ENCODE measurements around the gene BEST1. TPM values are rescaled to one million over a fixed set of nuclear protein-coding genes. Genes with fewer than 3 reads are reported as not detected.

Gene BEST1
- total and polyA plus RNA-seq, 2 of the 13 experiments (the other 11 are each of a cell fraction or from before 2014, with no cell fraction given), result 0.09 to 0.65 TPM

GRCh38 chr11:61978703-61979661 is 28.8 kb downstream of the BEST1 start:
- ATAC-seq, result no peak
- H3K36me3 ChIP-seq (replicated peaks in 1 of 2; ENCODE audit: control insufficient read depth in 1 of 2, insufficient read depth in 2 of 2, low read length in 2 of 2), result no peaks in the 10 kb centered on the region
- H3K9me3 ChIP-seq (ENCODE audit: low read length), result no peaks in the 10 kb centered on the region
- no peak overlapping the region for H3K4me3 ChIP-seq (replicated peaks in 1 of 3; ENCODE audit: insufficient read depth in 1 of 3, low read depth in 2 of 3, low read length in 3 of 3)
- H2AFZ ChIP-seq (ENCODE audit: low read length), result no peak overlapping the region
- H3K27ac ChIP-seq (ENCODE audit: extremely low read length, insufficient read depth, low read length), result peak overlapping the region; percentile 19
- no peak for DNase-seq (ENCODE audit: low spot score)
- in situ Hi-C loops (cut with HindIII; ENCODE audit: extremely low pct_ligation_motif_present, low pct_unique_long_range_greater_than_20kb), result no loop called here
- TF ChIP-seq SP4 (CRISPR knock-in tag; IDR thresholded peaks at IDR 0.05), result no peak
- TF ChIP-seq, protein P1, sequence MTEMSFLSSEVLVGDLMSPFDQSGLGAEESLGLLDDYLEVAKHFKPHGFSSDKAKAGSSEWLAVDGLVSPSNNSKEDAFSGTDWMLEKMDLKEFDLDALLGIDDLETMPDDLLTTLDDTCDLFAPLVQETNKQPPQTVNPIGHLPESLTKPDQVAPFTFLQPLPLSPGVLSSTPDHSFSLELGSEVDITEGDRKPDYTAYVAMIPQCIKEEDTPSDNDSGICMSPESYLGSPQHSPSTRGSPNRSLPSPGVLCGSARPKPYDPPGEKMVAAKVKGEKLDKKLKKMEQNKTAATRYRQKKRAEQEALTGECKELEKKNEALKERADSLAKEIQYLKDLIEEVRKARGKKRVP (CRISPR knock-in tag; IDR thresholded peaks at IDR 0.05), result peak; percentile 34 to 83; a peak in 2 of 4 replicates
- TF ChIP-seq SALL1 (CRISPR knock-in tag; IDR thresholded peaks at IDR 0.05), result 0 out of 2 replicates have a peak, but pooled peaks have one; percentile 10
- TF ChIP-seq ATF3 (CRISPR knock-in tag; IDR thresholded peaks at IDR 0.05), result peak; percentile 74; the same call in 1 of the 2 replicates
- TF ChIP-seq ZNF687 (CRISPR knock-in tag; IDR thresholded peaks at IDR 0.05), result peak; percentile 15; the same call in 1 of the 2 replicates
- TF ChIP-seq, protein P2, sequence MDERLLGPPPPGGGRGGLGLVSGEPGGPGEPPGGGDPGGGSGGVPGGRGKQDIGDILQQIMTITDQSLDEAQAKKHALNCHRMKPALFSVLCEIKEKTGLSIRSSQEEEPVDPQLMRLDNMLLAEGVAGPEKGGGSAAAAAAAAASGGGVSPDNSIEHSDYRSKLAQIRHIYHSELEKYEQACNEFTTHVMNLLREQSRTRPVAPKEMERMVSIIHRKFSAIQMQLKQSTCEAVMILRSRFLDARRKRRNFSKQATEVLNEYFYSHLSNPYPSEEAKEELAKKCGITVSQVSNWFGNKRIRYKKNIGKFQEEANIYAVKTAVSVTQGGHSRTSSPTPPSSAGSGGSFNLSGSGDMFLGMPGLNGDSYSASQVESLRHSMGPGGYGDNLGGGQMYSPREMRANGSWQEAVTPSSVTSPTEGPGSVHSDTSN (CRISPR knock-in tag; IDR thresholded peaks at IDR 0.05), result peak; percentile 54
- TF ChIP-seq CEBPB (IDR thresholded peaks at IDR 0.05; ENCODE audit: borderline replicate concordance, low read depth, low read length), result peak; percentile 87
- peak; percentile 83 for TF ChIP-seq CEBPG (CRISPR knock-in tag; IDR thresholded peaks at IDR 0.05)
- TF ChIP-seq SMYD3 (CRISPR knock-in tag; IDR thresholded peaks at IDR 0.05), result no peak
- TF ChIP-seq, protein P3, sequence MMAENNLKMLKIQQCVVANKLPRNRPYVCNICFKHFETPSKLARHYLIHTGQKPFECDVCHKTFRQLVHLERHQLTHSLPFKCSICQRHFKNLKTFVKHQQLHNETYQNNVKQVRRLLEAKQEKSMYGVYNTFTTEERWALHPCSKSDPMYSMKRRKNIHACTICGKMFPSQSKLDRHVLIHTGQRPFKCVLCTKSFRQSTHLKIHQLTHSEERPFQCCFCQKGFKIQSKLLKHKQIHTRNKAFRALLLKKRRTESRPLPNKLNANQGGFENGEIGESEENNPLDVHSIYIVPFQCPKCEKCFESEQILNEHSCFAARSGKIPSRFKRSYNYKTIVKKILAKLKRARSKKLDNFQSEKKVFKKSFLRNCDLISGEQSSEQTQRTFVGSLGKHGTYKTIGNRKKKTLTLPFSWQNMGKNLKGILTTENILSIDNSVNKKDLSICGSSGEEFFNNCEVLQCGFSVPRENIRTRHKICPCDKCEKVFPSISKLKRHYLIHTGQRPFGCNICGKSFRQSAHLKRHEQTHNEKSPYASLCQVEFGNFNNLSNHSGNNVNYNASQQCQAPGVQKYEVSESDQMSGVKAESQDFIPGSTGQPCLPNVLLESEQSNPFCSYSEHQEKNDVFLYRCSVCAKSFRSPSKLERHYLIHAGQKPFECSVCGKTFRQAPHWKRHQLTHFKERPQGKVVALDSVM (CRISPR knock-in tag; IDR thresholded peaks at IDR 0.05), result peak; percentile 62
- TF ChIP-seq HES4 (CRISPR knock-in tag; IDR thresholded peaks at IDR 0.05; ENCODE audit: borderline replicate concordance), result no peak
- 0 out of 2 replicates have a peak, but pooled peaks have one; percentile 39 for TF ChIP-seq ATF7 (IDR thresholded peaks at IDR 0.05)
- no peak for TF ChIP-seq ATF7 (CRISPR knock-in tag; IDR thresholded peaks at IDR 0.05)
- TF ChIP-seq FOSL2 (CRISPR knock-in tag; IDR thresholded peaks at IDR 0.05), result 0 out of 2 replicates have a peak, but pooled peaks have one; percentile 10
- 0 out of 2 replicates have a peak overlapping the region, but pooled peaks have one; percentile 13 for H3K4me2 ChIP-seq (ENCODE audit: low read depth, low read length)
- POLR2A ChIA-PET, result interaction anchor here (0.9 to 14.8 kb wide), 3 partner anchors 14 to 29 kb away, joined by 5 to 518 read pairs (median 170); partner anchors contain the start of genes BEST1 and FTH1
- H4K20me1 ChIP-seq (ENCODE audit: insufficient read depth, low read length), result no peaks in the 10 kb centered on the region
- no peak overlapping the region for H3K9ac ChIP-seq (ENCODE audit: insufficient read depth, low read depth, low read length)
- no peaks in the 10 kb centered on the region for H3K79me2 ChIP-seq (ENCODE audit: insufficient read depth, low read length)
- no peak for FAIRE-seq
- peaks cover 99% of the 10 kb centered on the region for H3K4me1 ChIP-seq (ENCODE audit: insufficient read depth, low read length)
- no TSS peak for BruUV-seq (replicated peaks)
- WGBS (ENCODE audit: low lambda C conversion rate), result 83% methylated on average over 17 of the region's 17 CpGs
- no peaks in the 10 kb centered on the region for H3K27me3 ChIP-seq (ENCODE audit: control insufficient read depth in 1 of 2, insufficient read depth in 2 of 2, low read length in 2 of 2)
- intact Hi-C loops (cut with micrococcal nuclease; ENCODE audit: unreplicated experiment), result no loop called here
- CTCF ChIA-PET (ENCODE audit: low intra/inter-chr PET ratio, low total read pairs), result no interaction called here
